Measurements from ENCODE around the gene PRSS38.

- TF ChIP-seq CTCF (tag by site-specific recombination; IDR thresholded peaks at IDR 0.05) (0 out of 2 replicates have a peak, but pooled peaks have one; percentile 56), ZNF433 (tag by site-specific recombination; IDR thresholded peaks at IDR 0.05; ENCODE audit: low read depth) (no peak), ZFP3 (tag by site-specific recombination; IDR thresholded peaks at IDR 0.05; ENCODE audit: low read depth) (no peak), ZNF544 (tag by site-specific recombination; IDR thresholded peaks at IDR 0.05) (no peak), ZNF518A (tag by site-specific recombination; conservative IDR thresholded peaks at IDR 0.05; ENCODE audit: low read depth) (no peak), FEZF1 (tag by site-specific recombination; IDR thresholded peaks at IDR 0.05) (no peak), ELK4 (IDR thresholded peaks at IDR 0.05; ENCODE audit: borderline replicate concordance, low read depth, low read length) (no peak), ZNF248 (tag by site-specific recombination; IDR thresholded peaks at IDR 0.05) (no peak), SCRT1 (tag by site-specific recombination; IDR thresholded peaks at IDR 0.05; ENCODE audit: borderline replicate concordance) (no peak), YY1 (tag by site-specific recombination; IDR thresholded peaks at IDR 0.05) (no peak)
- TF ChIP-seq, protein P1, sequence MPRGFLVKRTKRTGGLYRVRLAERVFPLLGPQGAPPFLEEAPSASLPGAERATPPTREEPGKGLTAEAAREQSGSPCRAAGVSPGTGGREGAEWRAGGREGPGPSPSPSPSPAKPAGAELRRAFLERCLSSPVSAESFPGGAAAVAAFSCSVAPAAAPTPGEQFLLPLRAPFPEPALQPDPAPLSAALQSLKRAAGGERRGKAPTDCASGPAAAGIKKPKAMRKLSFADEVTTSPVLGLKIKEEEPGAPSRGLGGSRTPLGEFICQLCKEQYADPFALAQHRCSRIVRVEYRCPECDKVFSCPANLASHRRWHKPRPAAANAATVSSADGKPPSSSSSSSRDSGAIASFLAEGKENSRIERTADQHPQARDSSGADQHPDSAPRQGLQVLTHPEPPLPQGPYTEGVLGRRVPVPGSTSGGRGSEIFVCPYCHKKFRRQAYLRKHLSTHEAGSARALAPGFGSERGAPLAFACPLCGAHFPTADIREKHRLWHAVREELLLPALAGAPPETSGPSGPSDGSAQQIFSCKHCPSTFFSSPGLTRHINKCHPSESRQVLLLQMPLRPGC (tag by site-specific recombination; IDR thresholded peaks at IDR 0.05): no peak
Observed at GRCh38 chr1:227792216-227793078, 23.0 kb upstream of the PRSS38 start.
